Tibial artery (tissue), 4 donors: ENCODE results near the gene FNDC3B.
A peak's percentile ranks its signal among the peaks of the same experiment; 100 is the strongest.

Experiments used
- DNase-seq, 2 donors: peaks; one replicate each; pipeline ENCODE4 v3.0.0-alpha.2; 2019
- H3K27ac ChIP-seq, 2 donors: fragments of 200-600 bp; sonication (generic) in 1 of 2; 1 replicate in 1 of 2; 2 replicates in 1 of 2; pipeline ENCODE4 v1.5.1; 2018 to 2019; ENCODE audit warnings: mild to moderate bottlenecking in 1 of 2
- H3K27me3 ChIP-seq, 2 donors: fragments of 200-600 bp; sonication (generic) in 1 of 2; one replicate each; pipeline versions ENCODE4 v1.5.1 to v1.6.0; 2016 to 2019
- H3K36me3 ChIP-seq, 3 donors: fragments of 200-600 bp; sonication (generic) in 2 of 3; one replicate each; pipeline ENCODE4 v1.5.1; 2016 to 2019; ENCODE audit warnings: mild to moderate bottlenecking in 2 of 3
- H3K4me1 ChIP-seq, 4 donors: fragments of 200-600 bp; sonication (generic) in 2 of 4; 1 replicate in 3 of 4; 2 replicates in 1 of 4; pipeline ENCODE4 v1.5.1; 2016 to 2019
- H3K4me3 ChIP-seq, 2 donors: fragments of 200-600 bp; sonication (generic) in 1 of 2; 1 replicate in 1 of 2; 2 replicates in 1 of 2; pipeline ENCODE4 v1.5.1; 2018 to 2019; ENCODE audit warnings: mild to moderate bottlenecking in 2 of 2
- H3K9me3 ChIP-seq, 3 donors: fragments of 200-600 bp; sonication (generic) in 1 of 3; one replicate each; pipeline ENCODE4 v1.5.1; 2016 to 2019
- intact Hi-C: fragments of 100-400 bp; cut with DNase I; formaldehyde crosslinking; loops from one replicate; pipeline ENCODE4 v1.15.0; 2023; ENCODE audit warnings: low total_unique reads
- TF ChIP-seq, protein P1 (sequence below), 2 experiments: fragments of 200-600 bp in 1 of 2; fragments of 450-650 bp in 1 of 2; IDR thresholded peaks; one replicate each; pipeline ENCODE4 v1.5.1; 2017 to 2019; ENCODE audit warnings: antibody characterized with exemption in 2 of 2, mild to moderate bottlenecking in 1 of 2, moderate library complexity in 1 of 2

Gene FNDC3B

DNA sequence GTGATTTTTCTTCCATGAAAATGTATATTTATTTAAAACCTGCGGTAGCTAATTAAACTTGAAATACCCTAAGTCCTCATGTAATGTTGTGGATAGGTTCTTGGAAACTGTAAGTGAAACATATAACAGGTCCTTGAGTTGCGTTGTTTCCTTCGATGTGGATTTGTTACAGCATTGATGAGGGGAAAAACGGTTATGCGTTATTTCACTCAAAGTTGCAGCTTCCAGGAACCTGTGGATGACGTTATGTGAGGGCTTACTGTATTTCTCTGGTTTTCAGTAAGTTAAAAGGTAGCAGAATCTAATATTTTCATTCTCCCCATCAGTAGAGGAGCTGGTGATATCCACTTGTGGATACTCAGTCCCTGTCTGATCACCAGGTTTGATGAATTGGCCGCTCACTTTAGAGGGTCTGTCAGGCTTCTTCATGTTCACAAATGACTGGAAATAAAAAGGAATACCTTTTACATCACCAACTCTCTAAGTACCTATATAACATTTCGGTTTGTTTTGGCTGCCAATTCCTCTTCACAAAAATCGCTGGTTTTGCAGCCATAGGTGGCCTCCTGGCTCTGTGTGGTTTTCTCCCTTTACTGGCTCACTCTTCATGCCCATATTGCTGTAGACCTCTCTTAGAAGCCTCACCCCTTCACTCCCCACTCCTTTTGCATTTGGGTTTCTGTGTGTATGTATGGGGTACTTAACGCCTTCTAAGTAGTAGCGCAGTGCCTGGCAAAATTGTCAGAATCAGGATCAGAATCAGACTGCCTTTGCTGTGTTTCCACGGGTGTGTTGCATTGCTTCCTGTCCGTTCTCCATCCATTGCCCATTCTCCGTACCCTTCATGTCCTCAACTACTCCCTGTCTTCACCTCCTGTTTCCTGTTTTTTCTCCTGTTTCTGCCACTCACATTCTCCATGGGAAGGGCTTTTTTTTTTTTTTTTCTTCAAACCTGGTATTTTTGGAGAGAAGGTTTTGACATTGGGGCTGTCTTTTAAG, 112.6 kb downstream of the FNDC3B start:
- no peaks in the 10 kb centered on the region for H3K36me3 ChIP-seq
- H3K27me3 ChIP-seq: no peaks in the 10 kb centered on the region
- peak overlapping the region; percentile 82 to 86 for H3K27ac ChIP-seq
- no peak for DNase-seq
- intact Hi-C loops: no loop called here
- TF ChIP-seq, protein P1, sequence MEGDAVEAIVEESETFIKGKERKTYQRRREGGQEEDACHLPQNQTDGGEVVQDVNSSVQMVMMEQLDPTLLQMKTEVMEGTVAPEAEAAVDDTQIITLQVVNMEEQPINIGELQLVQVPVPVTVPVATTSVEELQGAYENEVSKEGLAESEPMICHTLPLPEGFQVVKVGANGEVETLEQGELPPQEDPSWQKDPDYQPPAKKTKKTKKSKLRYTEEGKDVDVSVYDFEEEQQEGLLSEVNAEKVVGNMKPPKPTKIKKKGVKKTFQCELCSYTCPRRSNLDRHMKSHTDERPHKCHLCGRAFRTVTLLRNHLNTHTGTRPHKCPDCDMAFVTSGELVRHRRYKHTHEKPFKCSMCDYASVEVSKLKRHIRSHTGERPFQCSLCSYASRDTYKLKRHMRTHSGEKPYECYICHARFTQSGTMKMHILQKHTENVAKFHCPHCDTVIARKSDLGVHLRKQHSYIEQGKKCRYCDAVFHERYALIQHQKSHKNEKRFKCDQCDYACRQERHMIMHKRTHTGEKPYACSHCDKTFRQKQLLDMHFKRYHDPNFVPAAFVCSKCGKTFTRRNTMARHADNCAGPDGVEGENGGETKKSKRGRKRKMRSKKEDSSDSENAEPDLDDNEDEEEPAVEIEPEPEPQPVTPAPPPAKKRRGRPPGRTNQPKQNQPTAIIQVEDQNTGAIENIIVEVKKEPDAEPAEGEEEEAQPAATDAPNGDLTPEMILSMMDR (IDR thresholded peaks at IDR 0.05): no peak
- no peaks in the 10 kb centered on the region for H3K9me3 ChIP-seq
- peaks cover 0 to 70% (median 54%) of the 10 kb centered on the region in 4 donors for H3K4me1 ChIP-seq
- no peak overlapping the region for H3K4me3 ChIP-seq

DNA sequence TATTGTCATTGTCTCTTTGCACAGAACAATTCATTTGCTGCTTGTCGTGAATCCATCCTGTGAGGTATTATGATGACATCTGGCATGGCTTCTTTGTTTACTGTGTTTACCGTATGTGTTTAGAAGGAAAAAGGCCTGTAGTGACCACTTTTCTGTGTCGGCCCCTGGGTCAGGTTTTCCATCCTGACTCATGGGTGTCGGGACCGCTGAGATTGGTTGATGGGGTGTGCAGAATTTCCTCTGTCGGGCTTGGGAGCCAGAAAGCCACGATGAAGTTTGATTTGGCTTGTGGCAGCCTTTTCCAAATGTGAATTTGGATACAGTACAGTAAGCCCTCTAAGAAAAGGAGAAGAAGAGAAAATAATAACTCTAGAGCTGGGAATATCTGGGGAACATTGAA, 113.5 kb downstream of the FNDC3B start:
- H3K4me1 ChIP-seq: peaks cover 0 to 75% (median 54%) of the 10 kb centered on the region in 4 donors
- TF ChIP-seq, protein P1 (IDR thresholded peaks at IDR 0.05): no peak
- peak overlapping the region in 1 of 2 donors; percentile 2 for H3K4me3 ChIP-seq
- no peaks in the 10 kb centered on the region for H3K27me3 ChIP-seq
- H3K27ac ChIP-seq: peak overlapping the region; percentile 82 to 86
- intact Hi-C loops: no loop called here
- no peaks in the 10 kb centered on the region for H3K9me3 ChIP-seq
- no peaks in the 10 kb centered on the region for H3K36me3 ChIP-seq
- no peak for DNase-seq

DNA sequence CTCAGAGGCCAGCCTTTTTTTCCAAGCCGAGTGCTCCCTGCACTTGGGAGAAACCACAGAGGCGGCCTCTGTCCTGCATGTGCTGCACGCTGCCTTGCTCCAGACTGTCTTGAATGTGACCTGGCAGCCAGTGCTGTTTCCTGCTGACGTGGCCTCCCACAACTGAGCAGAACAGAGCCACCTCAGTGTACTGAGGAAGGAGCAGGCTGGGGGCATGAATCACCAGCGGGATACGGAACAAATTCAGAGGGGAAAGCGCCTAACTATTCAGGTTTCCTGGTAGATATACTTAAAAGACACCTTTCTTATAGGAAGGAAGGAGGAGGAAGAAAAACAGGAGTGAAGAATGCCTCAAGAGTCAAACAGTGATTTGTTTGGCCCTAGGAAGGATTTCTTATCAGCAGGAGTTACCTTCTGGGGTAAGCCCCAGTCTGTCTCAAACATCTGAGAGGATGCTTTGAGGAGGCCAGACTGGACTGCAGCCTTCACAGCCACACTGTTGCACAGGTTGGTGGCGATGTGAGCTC, 114.0 kb downstream of the FNDC3B start:
- Histone ChIP-seq H3K36me3 (no peaks in the 10 kb centered on the region), H3K4me3 (no peak overlapping the region), H3K27me3 (no peaks in the 10 kb centered on the region), H3K4me1 (peaks cover 0 to 70% (median 50%) of the 10 kb centered on the region in 4 donors), H3K27ac (peak overlapping the region; percentile 82 to 86), H3K9me3 (no peaks in the 10 kb centered on the region)
- intact Hi-C loops: no loop called here
- TF ChIP-seq, protein P1 (IDR thresholded peaks at IDR 0.05): no peak
- peak; percentile 97 to 98 for DNase-seq

DNA sequence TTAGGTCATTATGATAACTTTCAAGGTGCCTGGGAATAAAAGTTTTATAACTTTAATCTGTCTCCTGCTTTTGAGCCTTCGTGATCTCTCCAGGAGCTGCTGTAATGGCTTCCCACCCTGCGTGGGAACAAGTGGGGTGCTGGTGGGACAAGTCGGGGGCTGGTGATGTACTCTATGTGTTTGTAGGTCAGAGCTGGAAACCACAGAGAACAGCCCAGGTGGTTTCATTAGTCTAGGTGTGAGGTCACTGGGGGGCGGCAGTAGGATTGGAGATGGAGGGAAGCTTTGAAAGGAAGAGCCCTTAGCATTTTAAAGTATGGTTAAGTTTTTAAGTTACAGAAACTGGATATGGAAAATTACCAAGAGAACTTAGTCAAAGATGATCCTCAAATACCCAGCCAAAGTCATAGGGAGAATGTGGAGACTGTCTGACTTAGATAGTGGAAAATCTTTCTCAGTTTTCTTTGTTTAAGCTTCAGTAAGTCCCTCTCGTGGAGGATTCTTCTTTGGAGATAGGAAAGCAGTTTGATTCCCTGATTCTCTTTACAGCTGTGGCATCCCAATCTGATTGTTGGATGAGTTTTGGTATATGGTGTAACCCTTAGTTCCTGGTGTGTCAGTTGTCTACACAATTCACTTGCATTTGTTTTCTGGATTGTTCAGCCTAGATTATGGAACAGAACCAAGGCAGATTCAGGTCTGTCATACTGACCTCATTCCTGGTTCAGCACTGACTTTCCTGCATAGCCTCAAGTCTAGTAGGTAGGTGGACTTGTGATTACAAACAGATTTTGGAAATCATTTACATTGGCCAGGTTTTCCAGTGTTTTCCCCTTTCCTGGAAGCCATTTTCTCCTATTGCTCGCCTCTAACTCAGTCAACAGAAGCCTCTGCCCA, 115.6 kb downstream of the FNDC3B start:
- TF ChIP-seq, protein P1 (IDR thresholded peaks at IDR 0.05): no peak

DNA sequence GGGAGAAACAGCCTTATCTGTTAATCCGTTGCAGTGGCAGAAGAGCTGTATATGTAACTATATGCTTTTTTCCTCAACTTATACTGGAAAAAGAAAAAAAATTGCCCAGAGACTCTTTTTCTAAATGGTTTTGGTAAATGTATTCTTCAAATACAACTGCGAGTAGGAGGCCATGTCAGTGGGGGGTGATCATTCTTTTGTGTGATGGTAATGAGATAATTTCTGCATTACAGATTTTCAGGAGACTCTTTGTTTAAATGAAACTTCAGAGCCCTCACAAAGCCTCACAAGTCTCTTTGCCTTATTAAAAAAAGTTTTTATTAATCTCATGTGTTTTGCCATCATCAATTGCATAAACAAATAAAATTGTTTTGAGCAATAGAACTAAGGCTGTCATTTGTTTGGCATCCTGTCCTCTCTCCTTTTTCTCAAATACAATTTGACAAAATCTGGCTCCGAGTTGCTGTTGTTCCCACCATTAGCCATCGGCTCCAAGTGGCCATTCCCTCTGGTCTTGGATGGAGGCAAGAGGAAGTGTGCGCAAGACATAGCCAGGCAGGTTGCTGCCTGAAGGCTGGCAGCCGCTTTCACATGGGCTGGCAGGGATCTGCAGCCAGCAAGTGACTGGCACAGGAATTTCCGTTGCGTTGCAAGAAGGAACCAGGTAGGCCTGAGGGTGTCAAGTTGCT, 116.7 kb downstream of the FNDC3B start:
- peaks cover 0 to 89% (median 63%) of the 10 kb centered on the region in 4 donors for H3K4me1 ChIP-seq

More for the DNA sequence above, 115.6 kb downstream of the FNDC3B start:
- H3K4me3 ChIP-seq: no peak overlapping the region
- peaks cover 0 to 78% (median 54%) of the 10 kb centered on the region in 4 donors for H3K4me1 ChIP-seq
- H3K27me3 ChIP-seq: no peaks in the 10 kb centered on the region
- H3K36me3 ChIP-seq: no peaks in the 10 kb centered on the region
- peak overlapping the region; percentile 82 to 86 for H3K27ac ChIP-seq
- intact Hi-C loops: no loop called here
- DNase-seq: no peak
- H3K9me3 ChIP-seq: no peaks in the 10 kb centered on the region

More for the DNA sequence above, 116.7 kb downstream of the FNDC3B start:
- Histone ChIP-seq H3K4me3 (no peak overlapping the region), H3K27me3 (no peaks in the 10 kb centered on the region), H3K36me3 (no peaks in the 10 kb centered on the region), H3K27ac (peak overlapping the region; percentile 82 to 86), H3K9me3 (no peaks in the 10 kb centered on the region)
- TF ChIP-seq, protein P1 (IDR thresholded peaks at IDR 0.05): no peak
- intact Hi-C loops: no loop called here
- no peak for DNase-seq
